ENCODE measurements around the gene IFI27. TPM values are rescaled to one million over a fixed set of nuclear protein-coding genes. Genes with fewer than 3 reads are reported as not detected.

Gene IFI27
- total RNA-seq, 4 donors from 2014 or later = 39.5 to 958 (median 291) TPM

GRCh38 chr14:94161981-94162380, 51.4 kb downstream of the IFI27 start:
- intact Hi-C loops (cut with DNase I) = no loop called here
- Histone ChIP-seq H3K9me3 (no peaks in the 10 kb centered on the region), H3K4me1 (peaks cover 0 to 13% (median 0%) of the 10 kb centered on the region in 3 donors), H3K4me3 (no peak overlapping the region), H3K27ac (no peak overlapping the region), H3K27me3 (peaks cover 0 to 52% (median 0%) of the 10 kb centered on the region in 4 donors), H3K36me3 (no peaks in the 10 kb centered on the region)
- TF ChIP-seq CTCF (IDR thresholded peaks at IDR 0.05) (no peak), POLR2A (IDR thresholded peaks at IDR 0.05) (no peak)
- no peak for DNase-seq
- WGBS, 2 donors = 4% methylated on average over 2 of the region's 2 CpGs

- peaks cover 0 to 13% (median 0%) of the 10 kb centered on the region in 3 donors for H3K4me1 ChIP-seq
- no peaks in the 10 kb centered on the region for H3K36me3 ChIP-seq
- peaks cover 0 to 48% (median 0%) of the 10 kb centered on the region in 4 donors for H3K27me3 ChIP-seq
- TF ChIP-seq CTCF (IDR thresholded peaks at IDR 0.05) (no peak), POLR2A (IDR thresholded peaks at IDR 0.05) (no peak)
- H3K27ac ChIP-seq = no peak overlapping the region
- H3K4me3 ChIP-seq = no peak overlapping the region
- 79 to 89% methylated on average over 3 to 5 of the region's 5 CpGs for WGBS, 2 donors
- no peaks in the 10 kb centered on the region for H3K9me3 ChIP-seq
- intact Hi-C loops (cut with DNase I) = no loop called here
- DNase-seq = no peak
Measured at GRCh38 chr14:94162466-94162865, 51.9 kb downstream of the IFI27 start.

GRCh38 chr14:94163796-94164195, 53.3 kb downstream of the IFI27 start:
- WGBS, 2 donors = 79 to 90% methylated on average over 2 to 4 of the region's 5 CpGs
- intact Hi-C loops (cut with DNase I) = no loop called here
- H3K36me3 ChIP-seq = no peaks in the 10 kb centered on the region
- no peaks in the 10 kb centered on the region for H3K9me3 ChIP-seq
- peaks cover 0 to 36% (median 0%) of the 10 kb centered on the region in 4 donors for H3K27me3 ChIP-seq
- H3K27ac ChIP-seq = no peak overlapping the region
- TF ChIP-seq POLR2A (IDR thresholded peaks at IDR 0.05) (no peak), CTCF (IDR thresholded peaks at IDR 0.05) (no peak)
- peaks cover 0 to 13% (median 0%) of the 10 kb centered on the region in 3 donors for H3K4me1 ChIP-seq
- no peak overlapping the region for H3K4me3 ChIP-seq
- DNase-seq = no peak

- TF ChIP-seq POLR2A (IDR thresholded peaks at IDR 0.05) = no peak
- no peak for TF ChIP-seq CTCF (IDR thresholded peaks at IDR 0.05)
- no peak for DNase-seq
- H3K27ac ChIP-seq = no peak overlapping the region
- peaks cover 0 to 13% (median 0%) of the 10 kb centered on the region in 3 donors for H3K4me1 ChIP-seq
- no peaks in the 10 kb centered on the region for H3K9me3 ChIP-seq
- intact Hi-C loops (cut with DNase I) = no loop called here
- 31 to 52% methylated on average over 15 to 23 of the region's 26 CpGs for WGBS, 2 donors
- H3K36me3 ChIP-seq = no peaks in the 10 kb centered on the region
- H3K4me3 ChIP-seq = no peak overlapping the region
- H3K27me3 ChIP-seq = peaks cover 0 to 36% (median 0%) of the 10 kb centered on the region in 4 donors
Measured at GRCh38 chr14:94164685-94165431, 54.3 kb downstream of the IFI27 start.

GRCh38 chr14:94165744-94166143, 55.2 kb downstream of the IFI27 start:
- peaks cover 0 to 41% (median 0%) of the 10 kb centered on the region in 4 donors for H3K27me3 ChIP-seq
- 80% methylated on average over 1 to 2 of the region's 3 CpGs for WGBS, 2 donors
- no peak for DNase-seq
- H3K27ac ChIP-seq = no peak overlapping the region
- H3K9me3 ChIP-seq = no peaks in the 10 kb centered on the region
- TF ChIP-seq CTCF (IDR thresholded peaks at IDR 0.05) (no peak), POLR2A (IDR thresholded peaks at IDR 0.05) (no peak)
- intact Hi-C loops (cut with DNase I) = no loop called here
- peaks cover 0 to 13% (median 0%) of the 10 kb centered on the region in 3 donors for H3K4me1 ChIP-seq
- H3K36me3 ChIP-seq = no peaks in the 10 kb centered on the region
- no peak overlapping the region for H3K4me3 ChIP-seq
